GM23248 (cell line): ENCODE data around the gene YEATS2. TPM values are rescaled to one million over a fixed set of nuclear protein-coding genes. Genes with fewer than 3 reads are reported as not detected.

Experiments used
- DNase-seq: peaks from one replicate; pipeline ENCODE4 v3.0.0-alpha.2; 2015
- H2AFZ ChIP-seq: fragments of 200-600 bp; sonication (generic); 2 replicates; pipeline ENCODE4 v1.6.1; 2016; ENCODE audit warnings: antibody characterized with exemption
- H3F3A ChIP-seq: fragments of 200-600 bp; sonication (generic); 2 replicates; pipeline ENCODE4 v1.6.1; 2016; ENCODE audit warnings: mild to moderate bottlenecking, antibody characterized with exemption, mixed run types; ENCODE audit not compliant: insufficient read depth
- H3K27ac ChIP-seq: fragments of 200-600 bp; sonication (generic); 2 replicates; pipeline ENCODE4 v1.5.1; 2016; ENCODE audit warnings: mild to moderate bottlenecking
- H3K27me3 ChIP-seq: fragments of 200-600 bp; sonication (generic); replicated peaks from 2 replicates; pipeline ENCODE4 v1.6.1; 2016; ENCODE audit warnings: mild to moderate bottlenecking; ENCODE audit not compliant: insufficient read depth
- H3K36me3 ChIP-seq: fragments of 200-600 bp; sonication (generic); 2 replicates; pipeline ENCODE4 v1.6.1; 2016; ENCODE audit warnings: low read depth, mild to moderate bottlenecking
- H3K4me1 ChIP-seq: fragments of 200-600 bp; sonication (generic); 2 replicates; pipeline ENCODE4 v1.6.1; 2016; ENCODE audit warnings: mild to moderate bottlenecking; ENCODE audit not compliant: insufficient read depth
- H3K4me2 ChIP-seq: fragments of 200-600 bp; sonication (generic); one replicate; pipeline ENCODE4 v1.6.1; 2016; ENCODE audit warnings: mild to moderate bottlenecking; ENCODE audit not compliant: unreplicated experiment
- H3K4me3 ChIP-seq: fragments of 200-600 bp; sonication (generic); 2 replicates; pipeline ENCODE4 v1.5.1; 2016; ENCODE audit warnings: mild to moderate bottlenecking
- H3K79me2 ChIP-seq: fragments of 200-600 bp; sonication (generic); 2 replicates; pipeline ENCODE4 v1.6.1; 2016; ENCODE audit warnings: mild to moderate bottlenecking; ENCODE audit not compliant: insufficient read depth
- H3K9ac ChIP-seq: fragments of 200-600 bp; sonication (generic); 2 replicates; pipeline ENCODE4 v1.6.1; 2016; ENCODE audit warnings: mild to moderate bottlenecking
- H3K9me2 ChIP-seq: fragments of 200-600 bp; sonication (generic); 2 replicates; pipeline ENCODE4 v1.6.1; 2016; ENCODE audit warnings: mixed run types, mild to moderate bottlenecking, moderate library complexity; ENCODE audit not compliant: insufficient read depth
- H3K9me3 ChIP-seq: fragments of 200-600 bp; sonication (generic); one replicate; pipeline ENCODE4 v1.6.1; 2017; ENCODE audit warnings: low read depth
- H4K20me1 ChIP-seq: fragments of 200-600 bp; sonication (generic); 2 replicates; pipeline ENCODE4 v1.6.0; 2016; ENCODE audit not compliant: insufficient read depth
- EZH2 ChIP-seq: fragments of 200-600 bp; sonication (generic); IDR thresholded peaks from 2 replicates; pipeline ENCODE4 v1.6.1; 2018; ENCODE audit warnings: antibody characterized with exemption, mild to moderate bottlenecking; ENCODE audit not compliant: insufficient read depth, poor library complexity, severe bottlenecking
- EZH2phosphoT487 ChIP-seq: fragments of 200-600 bp; sonication (generic); IDR thresholded peaks from 2 replicates; pipeline ENCODE4 v1.6.1; 2018; ENCODE audit warnings: antibody characterized with exemption, moderate library complexity, mild to moderate bottlenecking, low read depth; ENCODE audit not compliant: insufficient read depth
- WGBS, 2 experiments: methylation state at CpG; one replicate each; pipeline ENCODE4 v1.1.6; 2015 to 2017; ENCODE audit warnings: low lambda C conversion rate in 2 of 2, low coverage in 1 of 2; ENCODE audit errors: missing lambda C conversion rate in 2 of 2; 5-methylcytosine and 5-hydroxymethylcytosine counted together
- in situ Hi-C: fragments of 300-500 bp; cut with MboI; formaldehyde crosslinking; loops from 2 replicates; pipeline ENCODE4 v1.15.0; 2020
- polyA plus RNA-seq: library from polyadenylated mRNA; unstranded; fragments of >200 nt; fragmentation: Nextera tagmentation; extraction: Ambion mirVana; gene quantifications from 2 replicates; pipeline ENCODE4 v1.2.1, GENCODE V29; 2016
- total RNA-seq: library from RNA; depleted of rRNA; stranded (reverse); fragments of >200 nt; shearing (Covaris generic); gene quantifications from 2 replicates; pipeline ENCODE4 v1.2.3, GENCODE V29; 2014

Gene YEATS2
- total and polyA plus RNA-seq, 2 experiments from 2014 or later = 14.0 to 34.7 TPM

DNA sequence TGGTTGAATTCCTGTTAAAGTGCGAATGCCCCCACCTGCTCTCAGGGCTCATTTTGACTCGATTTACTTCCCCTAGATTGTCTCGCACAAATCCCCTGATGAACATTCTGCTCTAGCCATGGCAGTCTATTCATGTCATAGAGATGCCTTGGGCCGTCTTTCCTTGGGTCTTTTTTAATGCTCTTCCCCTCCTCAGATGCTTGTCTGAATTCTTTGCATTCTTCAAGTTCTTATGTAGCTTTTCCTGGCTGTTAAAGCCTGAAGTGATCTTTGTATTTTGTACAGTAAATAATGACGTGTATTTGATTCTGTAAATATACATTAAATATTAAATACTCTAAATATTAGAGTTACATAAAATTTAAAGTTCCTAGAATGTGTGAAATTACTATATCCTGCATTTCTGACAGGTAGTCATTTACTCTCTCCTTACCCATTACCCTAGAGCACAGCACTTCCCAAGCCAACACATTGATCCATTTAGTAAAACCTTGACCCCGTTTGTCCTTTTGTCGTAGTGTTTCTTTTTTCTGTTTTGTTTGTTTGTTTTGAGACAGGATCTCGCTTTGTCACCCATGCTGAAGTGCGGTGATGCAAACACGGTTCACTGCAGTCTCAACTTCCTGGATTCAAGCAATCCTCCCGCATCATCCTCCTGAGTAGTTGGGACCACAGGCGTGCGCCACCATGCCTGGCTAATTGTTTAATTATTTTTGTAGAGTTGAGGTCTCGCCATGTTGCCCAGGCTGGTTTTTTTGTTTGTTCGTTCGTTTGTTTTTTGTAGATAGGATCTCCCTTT, 47.9 kb downstream of the YEATS2 start:
- Histone ChIP-seq H3F3A (peaks cover 3% of the 10 kb centered on the region; the same call in 1 of the 2 replicates), H3K36me3 (peaks cover 26% of the 10 kb centered on the region), H3K27ac (no peak overlapping the region), H4K20me1 (no peaks in the 10 kb centered on the region), H3K9me3 (no peaks in the 10 kb centered on the region), H2AFZ (no peak overlapping the region), H3K9ac (no peak overlapping the region), H3K4me3 (no peak overlapping the region), H3K79me2 (peaks cover 12% of the 10 kb centered on the region), H3K9me2 (no peaks in the 10 kb centered on the region), H3K4me2 (no peak overlapping the region), H3K4me1 (no peaks in the 10 kb centered on the region), H3K27me3 (no peaks in the 10 kb centered on the region)
- TF ChIP-seq EZH2phosphoT487 (no peak), EZH2 (no peak)
- WGBS, 2 experiments = 91 to 95% methylated on average over 16 of the region's 16 CpGs
- in situ Hi-C loops = no loop called here
- no peak for DNase-seq

DNA sequence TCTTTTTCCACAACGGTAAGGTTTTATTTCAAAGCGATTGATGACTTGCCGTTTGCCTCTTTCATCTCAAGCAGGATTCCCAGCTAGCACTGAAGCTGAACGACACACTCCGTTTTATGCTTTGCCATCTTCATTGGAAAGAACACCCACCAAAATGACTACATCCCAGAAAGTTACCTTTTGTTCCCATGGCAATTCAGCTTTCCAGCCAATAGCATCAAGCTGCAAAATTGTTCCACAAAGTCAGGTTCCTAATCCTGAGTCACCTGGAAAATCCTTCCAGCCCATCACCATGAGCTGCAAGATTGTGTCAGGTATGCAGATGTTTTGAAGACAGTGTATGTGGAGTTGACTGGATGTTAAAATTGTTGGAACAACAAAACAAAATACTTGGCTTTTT, 56.5 kb downstream of the YEATS2 start:
- Histone ChIP-seq H3K9me3 (no peaks in the 10 kb centered on the region), H3K9ac (no peak overlapping the region), H3K36me3 (peaks cover 58% of the 10 kb centered on the region), H3K79me2 (peaks cover 13% of the 10 kb centered on the region), H3K27me3 (no peaks in the 10 kb centered on the region), H3K9me2 (no peaks in the 10 kb centered on the region), H3K4me3 (no peak overlapping the region), H3K27ac (no peak overlapping the region), H3K4me1 (no peaks in the 10 kb centered on the region), H4K20me1 (no peaks in the 10 kb centered on the region), H2AFZ (no peak overlapping the region), H3K4me2 (no peak overlapping the region), H3F3A (peaks cover 7% of the 10 kb centered on the region; the same call in 1 of the 2 replicates)
- DNase-seq = no peak
- 78 to 83% methylated on average over 5 of the region's 5 CpGs for whole genome bisulfite sequencing, 2 experiments
- TF ChIP-seq EZH2phosphoT487 (no peak), EZH2 (no peak)
- in situ Hi-C loops = no loop called here

DNA sequence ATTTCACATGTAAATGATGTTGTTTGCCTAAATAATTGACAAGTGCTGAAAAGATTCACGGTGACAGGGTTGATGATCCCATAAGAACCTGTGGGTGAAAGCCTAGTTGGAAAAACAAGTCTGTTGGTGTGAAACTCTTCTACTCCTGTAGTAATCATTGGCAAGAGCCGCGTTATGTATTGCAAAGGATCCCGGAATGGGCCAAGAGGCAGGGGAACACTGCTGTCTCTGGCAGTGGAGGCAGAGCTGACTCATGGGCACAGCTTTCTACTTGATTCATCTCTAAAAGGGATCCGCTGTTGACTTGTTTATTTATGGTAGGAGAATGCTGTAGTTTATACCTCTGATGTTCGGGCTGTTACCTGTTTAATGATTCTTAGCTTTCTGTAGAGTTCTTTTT, 64.7 kb downstream of the YEATS2 start:
- no peak for DNase-seq
- no peak for TF ChIP-seq EZH2phosphoT487
- no peak for TF ChIP-seq EZH2
- H3K4me2 ChIP-seq = no peak overlapping the region
- H3K4me1 ChIP-seq = peaks cover 9% of the 10 kb centered on the region
- H3K36me3 ChIP-seq = peaks cover 52% of the 10 kb centered on the region
- no peaks in the 10 kb centered on the region for H3K27me3 ChIP-seq
- no peak overlapping the region for H3K4me3 ChIP-seq
- H2AFZ ChIP-seq = no peak overlapping the region
- 96 to 98% methylated on average over 6 of the region's 6 CpGs for WGBS, 2 experiments
- in situ Hi-C loops = loop anchor here (10.0 kb wide), 1 partner anchor 288 kb away; no protein-coding TSS in a partner anchor
- no peak overlapping the region for H3K9ac ChIP-seq
- H3K9me2 ChIP-seq = no peaks in the 10 kb centered on the region
- peaks cover 18% of the 10 kb centered on the region for H3F3A ChIP-seq
- no peak overlapping the region for H3K27ac ChIP-seq
- H3K9me3 ChIP-seq = no peaks in the 10 kb centered on the region
- peaks cover 7% of the 10 kb centered on the region; the same call in 1 of the 2 replicates for H3K79me2 ChIP-seq
- H4K20me1 ChIP-seq = no peaks in the 10 kb centered on the region

DNA sequence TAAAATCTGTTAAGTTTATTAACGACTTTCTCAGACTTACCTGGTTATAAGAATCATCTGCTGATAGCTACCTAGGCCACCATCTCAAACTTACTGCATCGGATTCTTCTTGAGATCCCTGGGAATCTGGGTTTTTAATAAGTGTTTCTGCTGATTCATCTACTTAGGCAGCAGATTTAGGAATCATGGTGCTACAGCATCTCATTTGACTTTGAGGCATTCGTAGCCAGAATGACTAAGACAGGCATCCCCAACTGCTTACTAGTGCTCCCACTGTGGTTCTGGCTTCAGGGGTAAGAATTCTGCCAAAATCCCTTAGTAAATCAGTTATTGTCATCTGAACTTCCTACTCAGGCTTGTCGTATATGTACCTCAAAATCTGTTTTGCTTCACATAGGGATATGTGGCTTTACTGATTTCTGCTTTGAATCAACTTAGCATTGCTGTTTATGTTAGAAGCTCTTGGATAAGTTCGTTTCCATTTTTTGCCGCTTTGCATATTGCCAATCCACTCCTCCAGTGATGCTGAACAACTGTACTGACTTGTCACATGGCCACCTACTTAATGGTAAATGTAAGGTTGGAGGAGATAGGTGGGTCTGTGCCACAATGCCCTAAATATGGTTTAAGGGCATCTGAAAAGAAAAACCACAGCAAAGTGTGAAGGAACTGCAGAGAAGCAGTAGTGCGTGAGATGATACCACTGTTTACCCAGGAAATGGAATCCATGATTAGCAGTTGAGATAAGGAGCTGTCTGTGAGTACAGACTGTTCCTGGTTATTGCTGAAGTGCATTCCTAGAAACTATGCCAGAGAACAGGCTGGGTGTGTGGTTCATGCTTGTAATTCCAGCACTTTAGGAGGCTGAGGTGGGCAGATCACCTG, 67.5 kb downstream of the YEATS2 start:
- H3K9ac ChIP-seq = no peak overlapping the region
- DNase-seq = peak; percentile 75
- H2AFZ ChIP-seq = no peak overlapping the region
- no peaks in the 10 kb centered on the region for H3K79me2 ChIP-seq
- H3K27me3 ChIP-seq = no peaks in the 10 kb centered on the region
- H3K9me3 ChIP-seq = no peaks in the 10 kb centered on the region
- WGBS, 2 experiments = 74 to 76% methylated on average over 7 of the region's 7 CpGs
- H3K9me2 ChIP-seq = no peaks in the 10 kb centered on the region
- peaks cover 11% of the 10 kb centered on the region for H3F3A ChIP-seq
- no peak overlapping the region for H3K4me2 ChIP-seq
- peaks cover 35% of the 10 kb centered on the region for H3K36me3 ChIP-seq
- H4K20me1 ChIP-seq = no peaks in the 10 kb centered on the region
- in situ Hi-C loops = loop anchor here (10.0 kb wide), 1 partner anchor 290 kb away; no protein-coding TSS in a partner anchor
- TF ChIP-seq EZH2phosphoT487 (no peak), EZH2 (no peak)
- H3K4me3 ChIP-seq = no peak overlapping the region
- peak overlapping the region; percentile 22 for H3K27ac ChIP-seq
- peaks cover 9% of the 10 kb centered on the region for H3K4me1 ChIP-seq
